ENCODE data around the gene PLSCR5.

Gene PLSCR5

GRCh38 chr3:146605106-146605505, at the start of gene PLSCR5:
PLSCR5 (minus strand) TSS chr3:146605346; CDS start chr3:146605212, 134 bp downstream.
- DNase-seq, result no peak

GRCh38 chr3:146653978-146654377, 48.8 kb upstream of the PLSCR5 start:
- DNase-seq, result no peak

GRCh38 chr3:146650691-146651442, 45.7 kb upstream of the PLSCR5 start:
- DNase-seq, result no peak

GRCh38 chr3:146646261-146646660, 41.1 kb upstream of the PLSCR5 start:
- DNase-seq, result no peak

GRCh38 chr3:146640955-146641867, 36.1 kb upstream of the PLSCR5 start:
- peak; percentile 49 for DNase-seq

- DNase-seq, result peak; percentile 87
Measured at GRCh38 chr3:146640361-146640760, 35.2 kb upstream of the PLSCR5 start.

DNA sequence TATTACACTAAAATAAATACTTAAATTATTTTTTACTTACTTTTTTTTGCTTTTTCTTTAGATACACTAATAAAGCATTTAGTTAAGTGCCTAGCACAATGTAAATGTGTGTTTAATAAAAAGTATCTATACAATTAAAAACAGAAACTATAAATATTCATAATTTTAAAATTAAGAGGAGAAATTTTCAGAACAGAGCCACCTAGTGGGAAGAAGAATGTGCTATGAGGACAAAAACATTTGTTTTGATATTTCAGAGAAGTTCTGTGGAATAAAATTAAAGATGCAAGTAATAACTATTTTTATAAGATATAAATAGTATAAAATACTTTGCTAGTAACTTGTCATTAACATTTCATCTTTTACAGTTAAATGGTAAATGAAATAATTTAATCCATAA, 33.6 kb upstream of the PLSCR5 start:
- no peak for DNase-seq

DNA sequence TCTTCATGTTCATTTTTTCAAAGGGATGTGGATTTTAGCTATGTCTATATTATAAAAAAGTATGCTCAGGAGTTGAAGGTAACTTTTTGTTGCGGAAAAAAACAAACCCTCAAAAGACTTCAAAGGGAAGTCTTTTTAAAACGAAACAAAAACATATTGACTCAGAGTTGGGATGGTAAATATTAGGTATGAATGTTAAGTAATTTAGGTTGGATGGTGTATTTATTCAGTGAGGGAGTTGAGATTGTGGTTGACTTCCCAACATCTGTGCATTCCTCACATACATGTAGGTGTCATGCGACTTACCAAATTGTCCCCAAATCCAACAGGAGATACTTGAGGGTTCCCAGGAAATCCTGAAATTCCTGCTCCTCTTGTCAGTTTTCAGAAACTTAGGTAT, 32.7 kb upstream of the PLSCR5 start:
- DNase-seq, result no peak

- DNase-seq, result no peak
Measured at GRCh38 chr3:146636881-146637280, 31.7 kb upstream of the PLSCR5 start.

GRCh38 chr3:146634346-146634745, 29.2 kb upstream of the PLSCR5 start:
- no peak for DNase-seq

DNA sequence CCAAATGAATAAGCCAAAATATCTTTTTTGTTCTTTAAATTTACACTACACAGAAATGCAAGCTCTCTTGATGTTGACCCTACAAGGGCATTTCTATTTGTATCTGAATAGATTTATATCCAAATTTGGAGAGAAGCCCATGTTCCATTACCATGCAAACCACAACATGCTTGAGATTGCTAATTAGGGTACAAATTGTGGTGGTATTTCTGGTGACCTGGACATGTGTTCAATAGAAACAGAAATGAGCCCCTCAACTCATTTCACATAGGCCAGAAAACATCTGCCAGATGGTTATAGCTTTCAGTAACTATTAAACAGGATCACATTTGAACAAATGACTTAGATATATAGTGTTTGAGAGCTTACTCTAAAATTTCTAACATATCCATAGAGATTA, 23.5 kb upstream of the PLSCR5 start:
- no peak for DNase-seq

DNA sequence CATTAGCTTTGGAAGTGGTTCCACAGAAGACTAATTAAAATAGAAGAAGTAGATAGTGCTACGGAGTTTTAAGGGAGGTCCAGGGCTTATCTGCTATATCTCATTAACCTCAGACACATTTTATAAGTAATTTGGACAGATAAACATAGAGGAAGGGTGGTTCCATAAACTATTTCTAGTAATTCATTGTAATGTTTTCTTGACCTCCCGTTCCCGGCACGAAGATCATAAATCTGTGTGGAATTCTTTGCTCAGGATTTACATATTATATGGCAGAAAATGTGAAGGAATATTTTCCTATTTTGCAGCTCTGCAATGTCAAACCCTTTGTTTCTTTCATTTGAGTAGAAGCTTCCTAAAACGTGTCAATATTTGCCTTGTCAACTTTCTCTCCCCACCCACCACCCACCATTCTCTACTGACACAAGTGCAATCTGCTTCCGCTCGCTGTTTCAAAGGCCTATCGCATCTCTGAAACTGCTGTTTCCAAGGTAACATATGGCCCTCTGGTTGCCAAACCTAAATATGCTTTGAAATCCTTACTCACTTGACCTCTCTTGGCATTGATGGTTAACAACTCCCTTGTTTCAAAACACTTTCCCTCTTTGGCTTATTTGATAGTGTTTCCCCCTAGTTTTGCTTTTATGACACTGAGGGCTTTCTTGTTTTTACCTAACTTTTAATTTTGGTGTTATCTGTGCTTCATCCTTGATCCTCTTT, 21.4 kb upstream of the PLSCR5 start:
- no peak for DNase-seq

GRCh38 chr3:146625186-146625775, 20.1 kb upstream of the PLSCR5 start:
- no peak for DNase-seq

DNA sequence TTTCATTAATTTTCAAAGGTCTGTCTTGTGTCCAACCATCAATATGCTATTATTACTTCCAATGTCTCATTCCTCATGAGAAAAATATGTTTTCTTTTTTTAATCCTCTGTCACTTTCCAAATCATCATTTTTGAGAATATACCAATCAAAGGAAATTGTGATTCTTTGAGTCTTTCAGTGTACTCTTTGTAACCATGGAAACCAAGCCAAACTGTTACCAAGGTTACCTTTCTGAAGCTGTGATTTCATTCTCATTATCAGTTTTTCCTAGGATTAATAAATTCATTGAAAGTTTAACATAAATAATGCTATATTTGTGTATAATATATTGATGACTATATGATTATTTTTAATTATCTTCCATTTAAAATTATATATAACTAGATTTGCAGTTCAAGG, 16.6 kb upstream of the PLSCR5 start:
- DNase-seq, result no peak

DNA sequence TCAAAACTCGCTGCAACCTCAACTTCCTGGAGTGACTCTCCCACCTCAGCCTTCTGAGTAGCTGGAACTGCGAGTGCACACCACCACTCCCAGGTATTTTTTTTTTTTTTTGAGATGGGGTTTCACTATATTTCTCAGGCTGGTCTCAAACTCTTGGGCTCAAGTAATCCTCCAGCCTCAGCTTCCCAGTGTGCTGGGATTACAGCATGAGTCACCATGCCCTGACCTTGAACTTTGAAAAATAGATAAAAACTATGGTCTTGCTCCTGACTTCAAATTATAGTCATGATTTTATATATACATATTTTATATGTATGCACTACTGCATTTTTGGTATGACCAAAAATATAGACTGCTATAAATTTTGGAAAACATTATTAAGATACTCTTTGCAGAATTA, 6.9 kb upstream of the PLSCR5 start:
- no peak for DNase-seq

DNA sequence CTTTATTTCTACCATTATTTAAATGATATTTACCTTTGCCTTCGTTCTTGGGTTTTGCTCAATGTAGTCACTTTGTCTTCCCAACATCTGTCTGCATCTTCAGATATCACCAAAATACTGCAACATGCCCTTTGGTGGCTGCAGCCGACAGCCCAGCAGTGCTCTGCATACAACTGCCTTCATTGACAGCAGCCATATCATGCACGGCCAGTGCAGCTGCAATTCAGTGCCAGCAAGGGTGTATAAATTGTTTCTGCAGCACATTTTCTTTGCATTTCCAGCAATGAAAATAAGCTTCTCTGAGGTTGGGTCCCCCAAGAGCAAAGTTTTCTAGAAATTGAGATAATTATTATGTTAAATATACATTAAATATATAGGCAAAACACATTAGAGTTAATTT, 6.0 kb upstream of the PLSCR5 start:
- DNase-seq, result no peak

DNA sequence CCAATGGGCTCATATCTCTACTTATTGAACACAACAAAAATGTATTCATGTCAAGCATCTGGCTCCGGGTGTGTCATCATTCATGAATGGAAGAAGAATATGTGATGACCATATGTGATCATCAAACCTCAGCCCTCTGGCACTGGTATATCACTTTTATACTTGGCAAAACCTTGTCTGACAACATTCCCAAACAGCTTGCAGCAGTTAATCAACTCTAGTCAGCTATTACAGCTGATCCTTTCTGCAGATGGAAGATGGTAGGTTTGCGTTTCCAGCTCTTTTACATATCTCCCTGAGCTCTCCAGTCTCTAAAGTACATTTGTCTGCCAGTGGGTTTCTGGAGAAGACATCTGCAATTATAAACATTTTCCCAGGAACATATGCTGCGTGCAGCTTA, 6.6 kb downstream of the PLSCR5 start:
- peak; percentile 98 for DNase-seq

DNA sequence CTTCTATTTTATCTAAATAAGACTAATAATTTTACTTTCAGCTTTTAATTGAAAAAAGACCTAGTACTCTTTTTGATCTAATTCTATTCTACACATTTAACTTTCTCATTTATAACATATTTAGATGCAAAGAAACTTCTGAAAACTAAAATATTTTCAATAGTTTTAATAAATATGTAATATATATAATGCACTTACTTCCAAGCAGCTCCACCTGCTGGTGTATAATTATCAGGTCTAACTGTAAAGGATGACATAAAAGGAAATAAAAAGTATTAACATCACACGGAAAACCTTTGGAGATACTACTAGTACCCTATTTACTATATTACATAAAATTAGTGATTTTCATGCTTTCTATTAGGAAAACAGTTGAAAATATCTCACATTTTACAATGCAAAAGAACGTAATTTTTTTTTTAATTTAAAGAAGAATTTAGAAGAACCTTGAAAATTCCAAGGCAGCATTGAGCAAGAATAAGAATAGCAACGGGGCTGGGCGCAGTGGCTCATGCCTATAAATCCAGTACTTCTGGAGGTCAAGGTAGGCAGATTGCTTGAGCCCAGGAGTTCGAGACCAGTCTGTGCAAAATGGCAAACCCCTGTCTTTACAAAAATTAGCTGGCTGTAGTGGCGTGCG, 10.2 kb downstream of the PLSCR5 start:
- DNase-seq, result no peak

DNA sequence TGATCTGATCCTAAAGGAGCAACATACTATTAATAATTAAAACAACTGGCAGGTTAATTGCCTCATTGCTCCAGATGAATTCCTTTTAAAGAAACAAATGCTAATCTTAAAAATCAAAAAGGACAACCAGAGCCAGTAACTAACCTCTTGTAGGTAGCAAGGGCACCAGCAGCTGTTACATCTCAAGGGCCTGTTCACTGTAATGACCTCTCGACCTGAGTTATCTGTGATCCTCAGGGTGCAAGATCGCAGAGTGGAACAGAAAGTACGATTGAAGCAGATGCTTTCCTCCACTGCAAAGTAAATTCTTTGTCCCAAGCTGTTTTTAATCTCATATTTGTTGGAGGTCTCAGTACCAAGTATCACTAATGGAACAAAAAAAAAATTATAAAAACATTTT, 11.4 kb downstream of the PLSCR5 start:
- peak; percentile 34 for DNase-seq

DNA sequence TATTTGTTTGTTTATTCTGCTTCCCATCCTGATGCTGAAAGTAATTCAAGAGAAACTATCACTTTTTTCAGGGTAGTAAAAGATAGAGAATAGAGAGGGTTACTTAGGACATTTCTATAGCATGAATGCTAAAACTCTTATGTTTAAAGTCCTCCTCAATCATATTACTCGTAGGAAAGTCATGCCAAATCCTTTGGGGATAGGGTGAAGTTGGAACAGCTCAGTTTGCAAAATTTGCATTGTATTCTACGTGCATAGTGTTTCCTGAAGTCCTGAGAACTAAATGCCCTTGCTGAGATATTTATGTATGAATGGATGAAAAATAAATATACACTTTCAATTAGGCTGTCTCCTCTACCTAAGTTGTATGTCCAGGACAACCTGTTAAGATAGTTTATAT, 14.6 kb downstream of the PLSCR5 start:
- no peak for DNase-seq

DNA sequence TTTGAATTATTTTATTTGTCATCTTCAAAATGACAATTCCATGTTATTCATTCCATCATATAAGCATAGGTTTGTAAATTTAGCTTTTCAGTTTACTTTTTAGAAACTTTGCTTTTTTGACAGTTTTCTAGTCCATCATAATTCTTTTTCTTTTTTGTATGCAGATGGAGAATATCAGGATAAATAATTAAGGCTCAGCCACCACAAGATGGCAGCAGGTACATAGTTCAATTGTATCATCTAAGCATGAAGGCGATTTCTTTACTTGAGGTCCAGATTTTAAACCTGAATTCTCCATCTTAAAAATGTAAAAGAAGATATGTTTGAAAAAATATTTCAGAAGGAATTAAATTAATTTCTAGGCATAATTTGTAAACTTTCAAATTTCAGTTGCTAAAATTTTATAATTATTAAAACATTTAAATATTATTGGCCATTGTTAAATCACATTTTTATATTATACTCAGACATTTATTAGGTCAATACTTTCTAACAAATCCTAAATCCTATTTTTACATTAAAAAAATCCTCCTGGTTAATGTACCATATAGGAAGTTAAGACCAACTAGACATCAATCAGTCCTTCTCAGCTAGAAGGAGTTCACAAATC, 15.1 kb downstream of the PLSCR5 start:
- peak; percentile 10 for DNase-seq

- DNase-seq, result no peak
Measured at GRCh38 chr3:146585156-146585555, 20.0 kb downstream of the PLSCR5 start.

Measured in NCI-H524 treated with DMSO at 0.1 percent for 48 hours (cell line).